Fibroblast of the aortic adventitia (primary cell): ENCODE results near the gene FOXO6. TPM values are rescaled to one million over a fixed set of nuclear protein-coding genes. Genes with fewer than 3 reads are reported as not detected.

Experiments used
- DNase-seq: peaks from one replicate; pipeline ENCODE4 v3.0.0-alpha.2; 2010; ENCODE audit warnings: low read depth
- H3K4me3 ChIP-seq: 2 replicates; pipeline ENCODE4 v1.5.1; 2011; ENCODE audit warnings: low read depth, mild to moderate bottlenecking, control low read depth, low read length, moderate library complexity
- CTCF ChIP-seq: IDR thresholded peaks from 2 replicates; pipeline ENCODE4 v1.5.1; 2011; ENCODE audit warnings: mild to moderate bottlenecking, low read length, control low read depth, inconsistent platforms; ENCODE audit not compliant: insufficient read depth
- total RNA-seq: library from RNA; depleted of rRNA; stranded (reverse); fragments of >200 nt; gene quantifications from 2 replicates; pipeline ENCODE4 v1.2.3, GENCODE V29; 2012; ENCODE audit warnings: low replicate concordance

FOXO6 gene
- total RNA-seq, 1 donor = not detected

GRCh38 chr1:41358131-41359021 lies 2.9 kb upstream of the FOXO6 start:
- H3K4me3 ChIP-seq = no peak overlapping the region
- TF ChIP-seq CTCF = no peak
- no peak for DNase-seq

DNA sequence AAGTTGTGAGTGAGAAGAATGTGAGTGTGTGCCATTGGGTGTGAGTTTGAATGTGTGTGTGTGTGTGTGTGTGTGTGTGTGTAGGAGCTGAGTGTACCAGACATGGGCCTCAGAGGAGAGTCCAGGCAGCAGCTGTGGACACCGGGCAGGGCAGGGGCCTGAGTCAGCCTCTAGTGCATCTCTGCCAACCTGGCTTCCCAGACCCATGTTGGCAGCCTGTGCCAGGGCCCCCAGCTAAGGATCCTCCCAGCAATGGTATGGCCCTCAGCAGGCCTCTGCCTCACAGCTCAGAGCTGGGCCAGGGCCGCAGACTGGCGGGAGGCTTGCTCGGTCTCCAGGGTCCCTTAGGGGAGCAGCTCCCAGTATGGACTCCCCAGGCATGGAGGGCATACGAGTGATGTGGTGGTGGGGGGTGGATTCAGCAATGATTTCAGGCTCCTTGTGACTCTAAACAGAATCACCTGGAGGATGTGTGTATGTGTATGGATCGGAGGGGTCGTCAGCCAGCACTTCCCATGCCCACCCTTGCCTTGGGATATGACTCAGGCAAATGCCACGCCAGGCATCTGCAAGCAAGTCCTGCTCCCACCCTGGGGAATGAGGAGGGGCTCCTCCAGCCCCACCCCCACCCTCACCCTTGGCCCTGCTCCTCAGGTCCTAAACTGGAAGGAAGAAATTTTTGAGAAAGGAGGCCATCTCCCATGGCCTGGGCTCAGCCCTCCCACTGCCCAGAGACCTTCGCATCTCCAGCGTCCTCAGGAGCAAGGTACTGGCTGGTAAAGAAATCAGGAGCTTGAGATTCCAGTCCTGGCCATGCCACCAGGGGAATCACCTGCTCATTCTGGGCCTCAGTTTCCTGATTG lies 1.8 kb upstream of the FOXO6 start:
- DNase-seq = peak; percentile 78
- TF ChIP-seq CTCF = no peak
- H3K4me3 ChIP-seq = no peak overlapping the region

GRCh38 chr1:41360074-41360785 lies 1.0 kb upstream of the FOXO6 start:
- TF ChIP-seq CTCF = no peak
- no peak for DNase-seq
- no peak overlapping the region for H3K4me3 ChIP-seq

DNA sequence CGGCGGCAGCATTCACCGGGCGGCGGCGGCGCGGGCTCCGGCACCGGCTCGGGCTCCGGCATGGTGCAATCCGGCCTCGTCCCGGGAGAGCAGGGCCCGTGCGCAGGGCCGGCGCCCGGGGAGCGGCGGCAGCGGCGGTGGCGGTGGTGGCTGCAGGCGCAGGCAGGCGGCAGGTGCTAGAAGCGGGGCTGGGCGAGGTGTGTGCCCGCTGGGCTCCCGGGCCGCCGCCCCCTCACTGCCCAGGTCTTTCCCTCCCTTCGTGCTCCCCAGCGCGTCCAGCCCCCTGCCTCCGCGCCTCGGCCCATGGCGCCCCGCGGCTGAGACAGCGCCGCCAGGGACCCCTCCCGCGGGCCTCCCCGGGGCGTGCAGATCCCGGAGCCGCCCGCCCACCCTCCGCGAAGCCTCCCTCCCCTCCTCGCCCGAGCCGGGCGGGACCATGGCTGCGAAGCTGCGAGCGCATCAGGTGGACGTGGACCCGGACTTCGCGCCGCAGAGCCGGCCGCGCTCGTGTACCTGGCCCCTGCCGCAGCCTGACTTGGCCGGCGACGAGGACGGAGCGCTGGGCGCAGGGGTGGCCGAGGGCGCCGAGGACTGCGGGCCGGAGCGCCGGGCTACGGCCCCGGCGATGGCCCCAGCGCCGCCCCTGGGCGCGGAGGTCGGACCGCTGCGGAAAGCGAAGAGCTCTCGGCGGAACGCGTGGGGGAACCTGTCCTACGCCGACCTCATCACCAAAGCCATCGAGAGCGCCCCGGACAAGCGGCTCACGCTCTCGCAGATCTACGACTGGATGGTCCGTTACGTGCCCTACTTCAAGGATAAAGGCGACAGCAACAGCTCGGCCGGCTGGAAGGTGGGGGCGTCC lies 492 bp downstream of the FOXO6 start:
- no peak for TF ChIP-seq CTCF
- peak overlapping the region; percentile 62 for H3K4me3 ChIP-seq
- no peak for DNase-seq

GRCh38 chr1:41362357-41362721 lies 1.1 kb downstream of the FOXO6 start:
- DNase-seq = no peak
- no peak overlapping the region for H3K4me3 ChIP-seq
- TF ChIP-seq CTCF = no peak
